ENCODE data around the gene CLEC18B. TPM values are rescaled to one million over a fixed set of nuclear protein-coding genes. Genes with fewer than 3 reads are reported as not detected.

Gene CLEC18B
- total RNA-seq, 2 donors from 2014 or later, result 8.2 TPM; not detected in 1

DNA sequence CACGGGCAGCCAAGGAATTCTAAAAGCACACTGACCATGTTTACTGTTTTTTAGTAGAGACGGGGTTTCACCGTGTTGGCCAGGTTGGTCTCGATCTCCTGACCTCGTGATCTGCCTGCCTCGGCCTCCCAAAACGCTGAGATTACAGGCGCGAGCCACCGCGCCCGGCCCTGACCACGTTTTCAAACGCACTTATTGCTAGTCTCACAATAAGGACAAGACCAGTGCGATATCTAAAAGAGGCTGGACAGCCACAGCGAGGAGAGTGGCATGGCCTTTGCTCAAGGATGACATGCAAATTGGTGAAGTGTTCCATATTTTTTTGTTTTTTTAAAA is 35.0 kb upstream of the CLEC18B start:
- Histone ChIP-seq H3K4me3 (no peak overlapping the region), H3K27me3 (replicated peaks; ENCODE audit: insufficient read depth) (no peaks in the 10 kb centered on the region), H3K36me3 (peaks cover 4 to 13% of the 10 kb centered on the region in 2 donors), H3K9me3 (no peaks in the 10 kb centered on the region), H3K4me1 (replicated peaks) (no peaks in the 10 kb centered on the region), H3K27ac (no peak overlapping the region)
- intact Hi-C loops (cut with DNase I), result no loop called here
- 95% methylated on average over 16 of the region's 16 CpGs for WGBS
- TF ChIP-seq, protein P1, sequence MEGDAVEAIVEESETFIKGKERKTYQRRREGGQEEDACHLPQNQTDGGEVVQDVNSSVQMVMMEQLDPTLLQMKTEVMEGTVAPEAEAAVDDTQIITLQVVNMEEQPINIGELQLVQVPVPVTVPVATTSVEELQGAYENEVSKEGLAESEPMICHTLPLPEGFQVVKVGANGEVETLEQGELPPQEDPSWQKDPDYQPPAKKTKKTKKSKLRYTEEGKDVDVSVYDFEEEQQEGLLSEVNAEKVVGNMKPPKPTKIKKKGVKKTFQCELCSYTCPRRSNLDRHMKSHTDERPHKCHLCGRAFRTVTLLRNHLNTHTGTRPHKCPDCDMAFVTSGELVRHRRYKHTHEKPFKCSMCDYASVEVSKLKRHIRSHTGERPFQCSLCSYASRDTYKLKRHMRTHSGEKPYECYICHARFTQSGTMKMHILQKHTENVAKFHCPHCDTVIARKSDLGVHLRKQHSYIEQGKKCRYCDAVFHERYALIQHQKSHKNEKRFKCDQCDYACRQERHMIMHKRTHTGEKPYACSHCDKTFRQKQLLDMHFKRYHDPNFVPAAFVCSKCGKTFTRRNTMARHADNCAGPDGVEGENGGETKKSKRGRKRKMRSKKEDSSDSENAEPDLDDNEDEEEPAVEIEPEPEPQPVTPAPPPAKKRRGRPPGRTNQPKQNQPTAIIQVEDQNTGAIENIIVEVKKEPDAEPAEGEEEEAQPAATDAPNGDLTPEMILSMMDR (IDR thresholded peaks at IDR 0.05), result no peak
- TF ChIP-seq POLR2AphosphoS5 (IDR thresholded peaks at IDR 0.05) (no peak), POLR2A (IDR thresholded peaks at IDR 0.05) (no peak)
- DNase-seq (ENCODE audit: low spot score), result no peak

DNA sequence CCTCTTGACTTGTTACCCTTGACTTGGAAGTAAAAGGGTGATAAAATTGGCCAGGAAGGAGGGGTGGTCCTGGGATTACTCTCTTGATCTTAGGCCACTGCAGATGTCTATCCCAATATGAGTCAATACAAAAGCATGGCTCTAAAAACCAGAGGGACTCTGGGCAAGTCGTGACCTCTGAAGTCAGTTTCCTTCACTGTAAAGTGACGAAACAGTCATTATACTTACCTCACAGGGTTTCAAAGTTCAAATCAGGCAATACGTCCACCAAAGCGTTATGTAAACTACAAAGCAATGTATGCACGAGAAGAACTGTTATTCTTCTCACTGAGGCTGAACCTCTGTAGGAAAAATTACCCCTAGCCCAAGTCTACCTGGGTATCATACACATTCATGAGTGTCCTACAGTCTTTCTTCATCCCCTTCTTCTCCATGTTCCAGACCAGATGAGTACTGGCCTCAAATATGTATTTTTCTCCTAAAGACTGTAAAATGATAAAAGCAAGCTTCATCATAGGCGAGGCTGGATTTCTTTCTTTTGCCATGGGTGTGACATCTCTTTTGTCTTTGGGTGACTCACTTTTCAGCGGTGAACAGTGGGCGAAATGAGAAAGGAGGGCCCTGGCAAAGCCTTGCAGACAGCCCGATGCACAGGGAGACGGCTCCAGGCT is 34.5 kb upstream of the CLEC18B start:
- H3K36me3 ChIP-seq, result peaks cover 4 to 14% of the 10 kb centered on the region in 2 donors

DNA sequence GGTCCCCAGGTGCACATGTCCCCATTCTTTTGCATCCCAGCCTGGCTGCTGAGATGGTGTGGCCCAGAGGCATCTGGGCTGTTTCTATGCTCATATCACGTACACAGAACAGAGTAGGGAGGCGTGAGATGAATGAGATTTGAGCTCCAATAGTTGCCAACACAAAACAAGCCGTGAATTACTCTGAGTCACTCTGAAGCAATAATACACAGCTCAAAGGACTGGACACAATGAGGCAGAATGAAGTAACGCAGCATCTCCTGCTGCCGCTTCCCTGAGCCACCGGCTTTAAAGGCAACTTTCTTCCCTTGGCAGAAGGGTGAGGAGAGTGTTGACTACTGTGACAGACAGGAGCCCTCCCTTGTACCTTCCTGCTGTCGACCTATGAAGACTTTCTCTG is 33.9 kb upstream of the CLEC18B start:
- TF ChIP-seq, protein P1 (IDR thresholded peaks at IDR 0.05), result no peak
- no peak for TF ChIP-seq POLR2A (IDR thresholded peaks at IDR 0.05)
- no peak for TF ChIP-seq POLR2AphosphoS5 (IDR thresholded peaks at IDR 0.05)
- H3K4me3 ChIP-seq, result no peak overlapping the region
- H3K36me3 ChIP-seq, result peaks cover 4 to 14% of the 10 kb centered on the region in 2 donors
- DNase-seq (ENCODE audit: low spot score), result no peak
- 80% methylated on average over 7 of the region's 7 CpGs for WGBS
- H3K4me1 ChIP-seq (replicated peaks), result no peaks in the 10 kb centered on the region
- no peaks in the 10 kb centered on the region for H3K9me3 ChIP-seq
- intact Hi-C loops (cut with DNase I), result no loop called here
- no peak overlapping the region for H3K27ac ChIP-seq
- no peaks in the 10 kb centered on the region for H3K27me3 ChIP-seq (replicated peaks; ENCODE audit: insufficient read depth)

More for the DNA sequence above, 34.5 kb upstream of the CLEC18B start:
- Histone ChIP-seq H3K4me3 (no peak overlapping the region), H3K4me1 (replicated peaks) (no peaks in the 10 kb centered on the region), H3K9me3 (no peaks in the 10 kb centered on the region), H3K27me3 (replicated peaks; ENCODE audit: insufficient read depth) (no peaks in the 10 kb centered on the region), H3K27ac (no peak overlapping the region)
- TF ChIP-seq, protein P1 (IDR thresholded peaks at IDR 0.05), result no peak
- no peak for TF ChIP-seq POLR2A (IDR thresholded peaks at IDR 0.05)
- TF ChIP-seq POLR2AphosphoS5 (IDR thresholded peaks at IDR 0.05), result no peak
- no peak for DNase-seq (ENCODE audit: low spot score)
- intact Hi-C loops (cut with DNase I), result no loop called here
- 88% methylated on average over 10 of the region's 10 CpGs for WGBS

DNA sequence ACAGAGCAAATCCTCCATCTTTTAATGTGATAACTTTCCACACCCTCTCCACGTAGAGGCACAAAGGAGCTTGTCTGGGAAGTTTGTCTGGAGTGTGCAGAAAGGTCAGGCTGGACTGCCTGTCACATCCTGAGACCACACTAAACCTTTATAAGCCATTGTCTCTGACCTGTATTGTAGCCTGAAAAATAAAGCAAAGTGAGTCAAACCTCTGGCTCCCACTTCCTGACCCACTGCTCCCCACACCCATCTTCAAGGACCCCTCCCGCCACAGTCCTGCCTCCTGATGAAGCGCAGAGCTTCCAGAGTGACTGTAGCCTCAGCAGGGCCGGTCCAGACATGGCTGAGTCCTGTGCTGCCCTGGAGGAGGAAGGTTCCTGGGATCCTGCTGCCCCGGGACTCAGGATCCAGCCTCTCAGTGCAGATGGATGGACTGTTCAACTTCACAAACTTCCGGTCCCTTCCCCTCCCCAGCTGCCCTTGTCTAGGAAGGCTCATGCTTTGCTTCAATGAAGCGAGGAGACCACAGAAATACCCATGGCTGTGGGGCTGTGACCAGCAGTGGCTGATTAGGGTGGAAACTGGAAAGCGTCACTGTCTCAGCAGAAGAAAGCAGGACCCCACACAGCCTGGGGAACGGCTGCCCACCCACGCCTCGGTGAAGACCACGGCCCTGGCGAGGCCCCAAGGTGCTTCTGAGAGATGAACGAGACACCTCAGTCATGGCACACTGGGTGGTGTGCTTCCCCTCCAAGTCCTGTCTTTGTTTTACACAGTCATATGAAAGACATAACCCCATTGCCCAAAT is 30.9 kb upstream of the CLEC18B start:
- H3K4me3 ChIP-seq, result no peak overlapping the region
- WGBS, result 90% methylated on average over 14 of the region's 14 CpGs
- intact Hi-C loops (cut with DNase I), result no loop called here
- no peaks in the 10 kb centered on the region for H3K27me3 ChIP-seq (replicated peaks; ENCODE audit: insufficient read depth)
- no peaks in the 10 kb centered on the region for H3K4me1 ChIP-seq (replicated peaks)
- TF ChIP-seq, protein P1 (IDR thresholded peaks at IDR 0.05), result no peak
- TF ChIP-seq POLR2A (IDR thresholded peaks at IDR 0.05) (no peak), POLR2AphosphoS5 (IDR thresholded peaks at IDR 0.05) (no peak)
- DNase-seq (ENCODE audit: low spot score), result no peak
- no peak overlapping the region for H3K27ac ChIP-seq
- peaks cover 4 to 9% of the 10 kb centered on the region in 2 donors for H3K36me3 ChIP-seq
- no peaks in the 10 kb centered on the region for H3K9me3 ChIP-seq

Data from prostate gland (tissue), 2 donors.